ENCODE data around the gene TCF3. TPM values are rescaled to one million over a fixed set of nuclear protein-coding genes. Genes with fewer than 3 reads are reported as not detected.

Gene TCF3
- total and polyA plus RNA-seq, 2 of the 8 experiments (the other 6 are each of a cell fraction or from before 2014, with no cell fraction given) = 241 to 348 TPM

GRCh38 chr19:1658150-1659083 lies 6.0 kb upstream of the TCF3 start:
- H4K8ac ChIP-seq (ENCODE audit: extremely low read depth, insufficient read depth, low read length) = peak overlapping the region; percentile 71
- no peak overlapping the region for H3K4me3 ChIP-seq (ENCODE audit: extremely low read depth in 1 of 4, insufficient read depth in 2 of 4, low read depth in 3 of 4, low read length in 4 of 4)
- H3K23ac ChIP-seq (ENCODE audit: insufficient read length) = no peak overlapping the region
- no peaks in the 10 kb centered on the region for H3K23me2 ChIP-seq (ENCODE audit: low read depth, low read length)
- H3K4me2 ChIP-seq (ENCODE audit: insufficient read depth in 1 of 2, low read depth in 2 of 2, low read length in 2 of 2) = no peak overlapping the region
- 89% methylated on average over 32 of the region's 33 CpGs; no CpG with 5 or more reads in 1 of the 2 experiments for WGBS, 2 experiments (ENCODE audit: extremely low coverage in 1 of 2, insufficient coverage in 1 of 2, insufficient read length in 1 of 2, insufficient replicate concordance in 2 of 2, low coverage in 1 of 2, low lambda C conversion rate in 2 of 2, missing lambda C conversion rate in 1 of 2)
- FAIRE-seq = no peak
- H3K9ac ChIP-seq (replicated peaks in 1 of 4; ENCODE audit: extremely low read depth in 1 of 4, low read depth in 3 of 4, low read length in 3 of 4) = no peak overlapping the region
- no peak overlapping the region for H3K14ac ChIP-seq (ENCODE audit: insufficient read length)
- H2BK12ac ChIP-seq (ENCODE audit: low read depth, low read length) = peak overlapping the region; percentile 50; the same call in 1 of the 2 replicates
- H3K18ac ChIP-seq (ENCODE audit: extremely low read depth, low read length) = no peak overlapping the region; the same call in 1 of the 2 replicates
- H3K9me3 ChIP-seq (ENCODE audit: insufficient read depth in 2 of 2, low read depth in 1 of 2, low read length in 1 of 2) = no peaks in the 10 kb centered on the region
- ChIA-PET CTCF (ENCODE audit: partially characterized antibody) (interaction anchor here (0.5 to 1.4 kb wide), 3 partner anchors 84 to 156 kb away, joined by 4 read pairs; no protein-coding TSS in a partner anchor), POLR2A (ENCODE audit: partially characterized antibody) (interaction anchor here (1.2 kb wide), 1 partner anchor 8 kb away, joined by 5 read pairs; no protein-coding TSS in a partner anchor)
- H4K5ac ChIP-seq (ENCODE audit: insufficient read length, low read depth, low read length) = no peak overlapping the region
- no peak overlapping the region for H3K4ac ChIP-seq (replicated peaks; ENCODE audit: insufficient read length, low read depth, low read length)
- no peak overlapping the region for H3K56ac ChIP-seq (replicated peaks; ENCODE audit: insufficient read length, low read depth, low read length)
- no peaks in the 10 kb centered on the region for H4K20me1 ChIP-seq (replicated peaks in 1 of 2; ENCODE audit: control insufficient read depth in 1 of 2, insufficient read depth in 2 of 2, low read length in 2 of 2)
- H3K27ac ChIP-seq (ENCODE audit: low read depth, low read length) = no peak overlapping the region
- no peak overlapping the region for H2BK120ac ChIP-seq (replicated peaks; ENCODE audit: low read depth, low read length)
- no peak overlapping the region; the same call in 1 of the 2 replicates for H2BK15ac ChIP-seq (ENCODE audit: low read length)
- H2AFZ ChIP-seq (ENCODE audit: low read length) = no peak overlapping the region
- H2BK20ac ChIP-seq (ENCODE audit: low read length) = no peak overlapping the region
- no peaks in the 10 kb centered on the region for H3K79me2 ChIP-seq (ENCODE audit: control insufficient read depth in 1 of 2, insufficient read depth in 2 of 2, low read length in 2 of 2)
- TF ChIP-seq TAF1 (IDR thresholded peaks at IDR 0.05; ENCODE audit: low read depth, low read length) (no peak), GABPA (IDR thresholded peaks at IDR 0.05; ENCODE audit: borderline replicate concordance, insufficient read depth, low read length) (no peak), ASH2L (IDR thresholded peaks at IDR 0.05; ENCODE audit: low read length) (no peak), HDAC6 (IDR thresholded peaks at IDR 0.05; ENCODE audit: low read depth, low read length) (no peak), SAP30 (IDR thresholded peaks at IDR 0.05; ENCODE audit: insufficient read depth, insufficient replicate concordance, low read length) (no peak), USF2 (IDR thresholded peaks at IDR 0.05; ENCODE audit: low read length) (no peak), MAX (IDR thresholded peaks at IDR 0.05) (no peak), TAF7 (optimal IDR thresholded peaks at IDR 0.05; ENCODE audit: borderline replicate concordance, low read depth, low read length) (no peak), SUZ12 (IDR thresholded peaks at IDR 0.05; ENCODE audit: low read length) (no peak)
- no peak overlapping the region for H2BK5ac ChIP-seq (ENCODE audit: low read depth, low read length)
- H3K27me3 ChIP-seq (replicated peaks in 1 of 4; ENCODE audit: control insufficient read depth in 3 of 4, extremely low read depth in 1 of 4, insufficient read depth in 3 of 4, low read length in 3 of 4) = no peaks in the 10 kb centered on the region; a peak in 1 of 7 replicates
- no peaks in the 10 kb centered on the region for H3K79me1 ChIP-seq (ENCODE audit: low read depth, low read length)
- no peak overlapping the region for H4K91ac ChIP-seq (replicated peaks; ENCODE audit: insufficient read length, low read length)
- no peak overlapping the region for H2AK5ac ChIP-seq (ENCODE audit: low read depth, low read length)
- H3K36me3 ChIP-seq (ENCODE audit: control insufficient read depth in 2 of 4, insufficient read depth in 4 of 4, low read length in 3 of 4) = no peaks in the 10 kb centered on the region
- peaks cover 0 to 5% (median 0%) of the 10 kb centered on the region in 4 experiments; a peak in 1 of 7 replicates for H3K4me1 ChIP-seq (replicated peaks in 1 of 4; ENCODE audit: control insufficient read depth in 3 of 4, insufficient read depth in 4 of 4, low read length in 3 of 4)
- no peak for DNase-seq (ENCODE audit: low read depth in 1 of 2, low spot score in 2 of 2)

All from H1 (cell line).